GM18499 (cell line): ENCODE data around the gene CCNG1.

Source experiments
- ATAC-seq: cut with Tn5 transposase; IDR thresholded peaks from one replicate; pipeline ENCODE4 v1.9.1; 2021; ENCODE audit warnings: moderate number of reproducible peaks; ENCODE audit not compliant: insufficient read depth, unreplicated experiment

Gene CCNG1

DNA sequence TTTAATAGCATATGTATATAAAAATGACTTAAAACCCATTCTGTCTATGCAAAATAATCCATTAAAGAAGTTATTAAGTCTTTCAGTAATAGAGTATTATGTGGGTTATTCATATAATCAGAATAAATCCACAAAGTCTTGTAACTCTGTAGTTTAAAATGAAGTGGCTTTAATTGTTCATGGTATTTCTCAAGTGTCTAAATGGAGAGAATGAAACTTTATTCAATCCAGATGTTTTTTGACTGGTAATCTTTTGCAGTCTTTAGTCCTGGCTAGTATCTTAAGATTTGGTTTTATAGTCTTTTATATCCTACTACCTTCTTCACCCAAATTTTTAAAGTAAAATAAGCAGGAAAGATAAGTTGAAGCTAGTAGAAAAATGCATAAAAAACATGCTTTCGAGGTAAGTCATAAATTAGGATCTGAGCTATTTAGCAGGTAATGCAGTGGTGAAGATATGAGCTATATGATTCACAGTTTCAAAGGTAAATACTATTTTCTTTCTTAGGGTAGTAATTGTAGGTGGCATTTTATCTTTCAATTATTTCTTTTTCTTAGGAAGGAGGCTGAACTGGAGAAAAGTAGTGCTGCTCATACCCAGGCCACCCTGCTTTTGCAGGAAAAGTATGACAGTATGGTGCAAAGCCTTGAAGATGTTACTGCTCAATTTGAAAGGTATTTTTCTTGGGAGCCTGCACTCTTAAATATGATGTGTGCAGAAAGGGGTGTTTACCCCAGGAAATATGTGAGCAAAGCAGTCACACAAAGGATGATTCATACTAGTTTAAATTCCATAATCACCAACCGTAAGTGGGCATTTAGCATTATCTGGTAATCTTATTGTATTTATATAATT lies 41.0 kb downstream of the CCNG1 start:
- no peak for ATAC-seq

GRCh38 chr5:163478982-163479271 lies 41.5 kb downstream of the CCNG1 start:
- ATAC-seq: no peak

DNA sequence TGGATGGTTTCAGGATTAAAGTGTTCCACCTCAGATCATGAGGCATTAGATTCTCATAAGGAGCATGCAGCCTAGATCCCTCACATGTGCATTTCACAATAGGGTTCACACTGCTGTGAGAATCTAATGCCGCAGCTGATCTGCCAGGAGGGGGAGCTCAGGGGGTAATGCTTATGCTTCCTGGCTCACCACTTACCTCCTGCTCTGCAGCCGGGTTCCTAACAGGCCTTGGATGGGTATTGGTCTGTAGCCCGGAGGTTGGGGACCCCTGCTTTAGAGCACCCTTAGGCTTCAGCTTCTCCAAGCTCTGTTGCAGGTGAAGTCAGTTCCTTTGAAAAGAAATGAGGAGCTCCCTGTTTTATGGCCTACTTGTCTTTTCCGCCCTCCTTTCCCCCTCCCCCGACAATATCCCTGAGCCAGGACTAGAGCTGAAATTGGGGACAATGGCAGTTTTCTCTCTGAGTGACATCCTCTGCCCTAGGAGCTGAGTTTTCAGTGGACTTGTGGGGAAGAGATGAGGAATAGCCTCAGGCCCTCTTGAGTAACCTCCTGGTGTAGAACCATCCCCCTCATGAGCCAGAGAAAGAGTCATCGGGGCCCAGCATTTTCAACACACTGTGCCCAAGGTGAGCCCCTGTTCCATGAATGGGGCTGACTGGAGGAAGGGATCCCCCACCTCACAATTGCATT lies 51.8 kb downstream of the CCNG1 start:
- ATAC-seq: no peak

- no peak for ATAC-seq
These were observed 52.3 kb downstream of the CCNG1 start for GRCh38 chr5:163489745-163490075.
